Fibroblast of the conjunctiva (primary cell): Measurements from ENCODE around the gene ZKSCAN1.

ENCODE experiments used
- DNase-seq: peaks from one replicate; pipeline ENCODE4 v3.0.0-alpha.2; 2010; ENCODE audit warnings: low read depth

The ZKSCAN1 gene

GRCh38 chr7:100081535-100082102 is 66.2 kb downstream of the ZKSCAN1 start, which contains the start of gene ZNF3:
Gene ZNF3, minus strand, starts transcription at chr7:100081723. Its CDS starts 4,366 bp downstream, at chr7:100077357.
- DNase-seq = peak; percentile 98

GRCh38 chr7:100082978-100083377 is 67.6 kb downstream of the ZKSCAN1 start:
- DNase-seq = no peak

- no peak for DNase-seq
These were observed 70.1 kb downstream of the ZKSCAN1 start for GRCh38 chr7:100085515-100085914.

GRCh38 chr7:100087055-100087750 is 71.8 kb downstream of the ZKSCAN1 start:
- DNase-seq = peak; percentile 60

GRCh38 chr7:100088095-100088620 is 72.8 kb downstream of the ZKSCAN1 start:
- DNase-seq = no peak

- no peak for DNase-seq
These were observed 73.4 kb downstream of the ZKSCAN1 start, which contains the start of gene COPS6 for GRCh38 chr7:100088621-100089457. Gene COPS6, plus strand, starts transcription at chr7:100088969. Its CDS starts 22 bp downstream, at chr7:100088991.

- no peak for DNase-seq
These were observed 74.2 kb downstream of the ZKSCAN1 start for GRCh38 chr7:100089458-100090196.

- no peak for DNase-seq
These were observed 75.4 kb downstream of the ZKSCAN1 start for GRCh38 chr7:100090527-100091410.
